A549 (cell line): Measurements from ENCODE around the gene PPP6R3.
"Not testable (repeated sequence)": the region's sequence is repeated elsewhere in the genome, so short reads cannot be mapped to it uniquely, and the experiment has no call there.

ENCODE experiments used
- RCOR1 ChIP-seq: fragments of 150-350 bp; IDR thresholded peaks from 2 replicates; pipeline ENCODE4 v1.6.1; 2014; ENCODE audit warnings: antibody characterized with exemption, low read length, low read depth
- RNF2 ChIP-seq: fragments of 200-600 bp; sonication (generic); IDR thresholded peaks from 2 replicates; pipeline ENCODE4 v1.6.1; 2016; ENCODE audit warnings: low read depth, mild to moderate bottlenecking, antibody characterized with exemption, moderate library complexity, borderline replicate concordance

GRCh38 chr11:68626236-68626635 lies 165.7 kb downstream of the PPP6R3 start:
- not testable (repeated sequence) for TF ChIP-seq RNF2, RCOR1
